DOHH2 (cell line): ENCODE results near the gene ARAP3.

Experiments
- EZH2phosphoT487 ChIP-seq: fragments of 200-600 bp; sonication (generic); IDR thresholded peaks from 2 replicates; pipeline ENCODE4 v1.6.1; 2017; ENCODE audit warnings: borderline replicate concordance, mild to moderate bottlenecking, antibody characterized with exemption, low read length, moderate library complexity, mixed read lengths
- TF ChIP-seq, protein P1 (sequence below): fragments of 200-600 bp; sonication (generic); IDR thresholded peaks from one replicate; pipeline ENCODE4 v1.5.1; 2014; ENCODE audit warnings: antibody characterized with exemption, mild to moderate bottlenecking, low read depth, low read length; ENCODE audit not compliant: poor library complexity, severe bottlenecking

DNA sequence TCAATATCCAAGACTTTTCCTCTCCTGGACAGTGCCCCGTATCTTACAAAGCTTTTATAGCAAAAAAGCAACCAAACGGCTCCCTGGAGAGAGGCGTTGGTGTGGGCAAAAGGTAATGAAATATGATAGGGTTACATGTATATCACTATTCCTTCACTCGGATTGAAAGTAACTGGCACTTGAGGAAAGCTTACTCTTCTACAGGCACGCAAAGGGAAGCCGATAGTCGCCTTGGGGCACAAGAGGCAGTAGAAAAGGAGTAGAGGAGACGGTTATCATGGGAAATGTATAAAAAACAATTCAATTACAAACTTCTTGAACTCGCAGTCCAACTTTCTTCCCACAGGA is 64.4 kb downstream of the ARAP3 start:
- TF ChIP-seq, protein P1, sequence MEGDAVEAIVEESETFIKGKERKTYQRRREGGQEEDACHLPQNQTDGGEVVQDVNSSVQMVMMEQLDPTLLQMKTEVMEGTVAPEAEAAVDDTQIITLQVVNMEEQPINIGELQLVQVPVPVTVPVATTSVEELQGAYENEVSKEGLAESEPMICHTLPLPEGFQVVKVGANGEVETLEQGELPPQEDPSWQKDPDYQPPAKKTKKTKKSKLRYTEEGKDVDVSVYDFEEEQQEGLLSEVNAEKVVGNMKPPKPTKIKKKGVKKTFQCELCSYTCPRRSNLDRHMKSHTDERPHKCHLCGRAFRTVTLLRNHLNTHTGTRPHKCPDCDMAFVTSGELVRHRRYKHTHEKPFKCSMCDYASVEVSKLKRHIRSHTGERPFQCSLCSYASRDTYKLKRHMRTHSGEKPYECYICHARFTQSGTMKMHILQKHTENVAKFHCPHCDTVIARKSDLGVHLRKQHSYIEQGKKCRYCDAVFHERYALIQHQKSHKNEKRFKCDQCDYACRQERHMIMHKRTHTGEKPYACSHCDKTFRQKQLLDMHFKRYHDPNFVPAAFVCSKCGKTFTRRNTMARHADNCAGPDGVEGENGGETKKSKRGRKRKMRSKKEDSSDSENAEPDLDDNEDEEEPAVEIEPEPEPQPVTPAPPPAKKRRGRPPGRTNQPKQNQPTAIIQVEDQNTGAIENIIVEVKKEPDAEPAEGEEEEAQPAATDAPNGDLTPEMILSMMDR: no peak
- TF ChIP-seq EZH2phosphoT487: no peak
